Breast epithelium (tissue), 3 donors: ENCODE measurements around the gene KRTAP5-7.

Experiments
- POLR2A ChIP-seq: fragments of 450-650 bp; IDR thresholded peaks from one replicate; pipeline ENCODE4 v1.6.1; 2016; ENCODE audit warnings: antibody characterized with exemption, mild to moderate bottlenecking, moderate library complexity
- POLR2AphosphoS5 ChIP-seq, 3 donors: sonication (generic); formaldehyde crosslinking; IDR thresholded peaks; one replicate each; pipeline ENCODE4 v1.6.1; 2017; ENCODE audit warnings: antibody characterized with exemption in 3 of 3
- TF ChIP-seq, protein P1 (sequence below), 3 donors: fragments of 450-650 bp; IDR thresholded peaks; one replicate each; pipeline ENCODE4 v1.5.1; 2016 to 2017; ENCODE audit warnings: antibody characterized with exemption in 3 of 3, mild to moderate bottlenecking in 3 of 3, moderate library complexity in 3 of 3

DNA sequence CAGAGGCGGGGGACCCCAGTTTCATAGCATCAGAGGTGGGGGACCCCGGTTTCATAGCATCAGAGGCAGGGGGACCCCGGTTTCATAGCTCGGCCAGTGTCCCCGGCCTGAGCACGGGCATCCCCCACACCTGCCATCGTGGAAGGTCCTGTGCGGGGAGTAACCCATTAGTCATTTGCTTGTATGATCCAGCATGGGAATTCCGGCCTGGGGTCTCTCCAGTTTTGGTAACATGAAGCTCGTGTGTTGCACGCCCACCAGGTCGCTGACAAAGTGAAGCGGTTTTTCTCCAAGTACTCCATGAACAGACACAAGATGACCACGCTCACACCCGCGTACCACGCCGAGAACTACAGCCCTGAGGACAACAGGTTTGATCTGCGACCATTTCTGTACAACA, 29.0 kb upstream of the KRTAP5-7 start:
- TF ChIP-seq, protein P1, sequence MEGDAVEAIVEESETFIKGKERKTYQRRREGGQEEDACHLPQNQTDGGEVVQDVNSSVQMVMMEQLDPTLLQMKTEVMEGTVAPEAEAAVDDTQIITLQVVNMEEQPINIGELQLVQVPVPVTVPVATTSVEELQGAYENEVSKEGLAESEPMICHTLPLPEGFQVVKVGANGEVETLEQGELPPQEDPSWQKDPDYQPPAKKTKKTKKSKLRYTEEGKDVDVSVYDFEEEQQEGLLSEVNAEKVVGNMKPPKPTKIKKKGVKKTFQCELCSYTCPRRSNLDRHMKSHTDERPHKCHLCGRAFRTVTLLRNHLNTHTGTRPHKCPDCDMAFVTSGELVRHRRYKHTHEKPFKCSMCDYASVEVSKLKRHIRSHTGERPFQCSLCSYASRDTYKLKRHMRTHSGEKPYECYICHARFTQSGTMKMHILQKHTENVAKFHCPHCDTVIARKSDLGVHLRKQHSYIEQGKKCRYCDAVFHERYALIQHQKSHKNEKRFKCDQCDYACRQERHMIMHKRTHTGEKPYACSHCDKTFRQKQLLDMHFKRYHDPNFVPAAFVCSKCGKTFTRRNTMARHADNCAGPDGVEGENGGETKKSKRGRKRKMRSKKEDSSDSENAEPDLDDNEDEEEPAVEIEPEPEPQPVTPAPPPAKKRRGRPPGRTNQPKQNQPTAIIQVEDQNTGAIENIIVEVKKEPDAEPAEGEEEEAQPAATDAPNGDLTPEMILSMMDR (IDR thresholded peaks at IDR 0.05), result no peak
- TF ChIP-seq POLR2AphosphoS5 (IDR thresholded peaks at IDR 0.05) (no peak), POLR2A (no peak)
